Trophoblast cell (in vitro differentiated cells and primary cell): ENCODE data around the gene STMP1.
"Not testable (repeated sequence)": the region's sequence is repeated elsewhere in the genome, so short reads cannot be mapped to it uniquely, and the experiment has no call there.

ENCODE experiments used
- DNase-seq, 2 donors: peaks; one replicate each; pipeline ENCODE4 v3.0.0-alpha.2; 2016
- H2AFZ ChIP-seq: 2 replicates; pipeline ENCODE4 v1.6.1; 2013; ENCODE audit warnings: low read length, moderate library complexity, mild to moderate bottlenecking; ENCODE audit not compliant: insufficient read depth, poor library complexity
- H2AK5ac ChIP-seq: 2 replicates; pipeline ENCODE4 v1.6.1; 2013; ENCODE audit warnings: mild to moderate bottlenecking, low read length
- H2BK120ac ChIP-seq: 2 replicates; pipeline ENCODE4 v1.6.1; 2013; ENCODE audit warnings: low read length, mild to moderate bottlenecking, moderate library complexity; ENCODE audit not compliant: insufficient read depth, poor library complexity
- H2BK12ac ChIP-seq: 2 replicates; pipeline ENCODE4 v1.6.1; 2013; ENCODE audit warnings: mild to moderate bottlenecking, low read length, moderate library complexity
- H2BK5ac ChIP-seq: 2 replicates; pipeline ENCODE4 v1.6.1; 2013; ENCODE audit warnings: low read length, low read depth, moderate library complexity, mild to moderate bottlenecking; ENCODE audit not compliant: poor library complexity
- H3K14ac ChIP-seq: 2 replicates; pipeline ENCODE4 v1.6.1; 2013; ENCODE audit warnings: mild to moderate bottlenecking, low read length
- H3K18ac ChIP-seq: 2 replicates; pipeline ENCODE4 v1.6.1; 2013; ENCODE audit warnings: mild to moderate bottlenecking, low read length
- H3K23ac ChIP-seq: 2 replicates; pipeline ENCODE4 v1.6.1; 2013; ENCODE audit warnings: low read length
- H3K27ac ChIP-seq: 2 replicates; pipeline ENCODE4 v1.5.1; 2013; ENCODE audit warnings: low read depth, mild to moderate bottlenecking, inconsistent platforms, low read length, moderate library complexity
- H3K27me3 ChIP-seq: 2 replicates; pipeline ENCODE4 v1.6.1; 2013; ENCODE audit warnings: inconsistent platforms, mild to moderate bottlenecking, low read length, moderate library complexity; ENCODE audit not compliant: insufficient read depth
- H3K36me3 ChIP-seq, 2 experiments: 1 replicate in 1 of 2; 2 replicates in 1 of 2; pipeline ENCODE4 v1.6.1; 2013; ENCODE audit warnings: low read length in 2 of 2, mild to moderate bottlenecking in 2 of 2, moderate library complexity in 1 of 2; ENCODE audit not compliant: insufficient read depth in 2 of 2, control insufficient read depth in 1 of 2
- H3K4ac ChIP-seq: 2 replicates; pipeline ENCODE4 v1.6.1; 2013; ENCODE audit warnings: low read depth, mild to moderate bottlenecking, low read length, moderate library complexity
- H3K4me1 ChIP-seq, 2 experiments: 1 replicate in 1 of 2; 2 replicates in 1 of 2; pipeline ENCODE4 v1.6.1; 2013; ENCODE audit warnings: low read length in 2 of 2, mild to moderate bottlenecking in 2 of 2, moderate library complexity in 1 of 2; ENCODE audit not compliant: insufficient read depth in 2 of 2, control insufficient read depth in 1 of 2
- H3K4me2 ChIP-seq: 2 replicates; pipeline ENCODE4 v1.6.1; 2013; ENCODE audit warnings: inconsistent platforms, mild to moderate bottlenecking, low read length, moderate library complexity
- H3K4me3 ChIP-seq: 2 replicates; pipeline ENCODE4 v1.5.1; 2013; ENCODE audit warnings: mild to moderate bottlenecking, low read depth, low read length, inconsistent platforms
- H3K79me1 ChIP-seq: one replicate; pipeline ENCODE4 v1.6.1; 2013; ENCODE audit warnings: low read length
- H3K79me2 ChIP-seq: 2 replicates; pipeline ENCODE4 v1.6.1; 2013; ENCODE audit warnings: low read length, mild to moderate bottlenecking; ENCODE audit not compliant: control insufficient read depth, insufficient read depth, poor library complexity
- H3K9ac ChIP-seq: 2 replicates; pipeline ENCODE4 v1.6.1; 2013; ENCODE audit warnings: mild to moderate bottlenecking, low read length
- H3K9me3 ChIP-seq: 2 replicates; pipeline ENCODE4 v1.6.1; 2013; ENCODE audit warnings: low read depth, mild to moderate bottlenecking, control low read depth, inconsistent platforms, low read length; ENCODE audit not compliant: insufficient read depth
- H4K12ac ChIP-seq: 2 replicates; pipeline ENCODE4 v1.6.1; 2013; ENCODE audit warnings: low read depth, mild to moderate bottlenecking, low read length, moderate library complexity
- H4K8ac ChIP-seq: 2 replicates; pipeline ENCODE4 v1.6.1; 2013; ENCODE audit warnings: low read depth, mild to moderate bottlenecking, low read length, moderate library complexity
- H4K91ac ChIP-seq: one replicate; pipeline ENCODE4 v1.6.1; 2013; ENCODE audit warnings: low read depth, mild to moderate bottlenecking, low read length, moderate library complexity
- WGBS: extraction: QIAGEN DNeasy Blood & Tissue Kit; methylation state at CpG from one replicate; pipeline ENCODE4 v1.1.7; 2013; ENCODE audit warnings: missing lambda C conversion rate; ENCODE audit not compliant: insufficient read length, insufficient coverage; ENCODE audit errors: extremely low coverage; 5-methylcytosine and 5-hydroxymethylcytosine counted together

The STMP1 gene

DNA sequence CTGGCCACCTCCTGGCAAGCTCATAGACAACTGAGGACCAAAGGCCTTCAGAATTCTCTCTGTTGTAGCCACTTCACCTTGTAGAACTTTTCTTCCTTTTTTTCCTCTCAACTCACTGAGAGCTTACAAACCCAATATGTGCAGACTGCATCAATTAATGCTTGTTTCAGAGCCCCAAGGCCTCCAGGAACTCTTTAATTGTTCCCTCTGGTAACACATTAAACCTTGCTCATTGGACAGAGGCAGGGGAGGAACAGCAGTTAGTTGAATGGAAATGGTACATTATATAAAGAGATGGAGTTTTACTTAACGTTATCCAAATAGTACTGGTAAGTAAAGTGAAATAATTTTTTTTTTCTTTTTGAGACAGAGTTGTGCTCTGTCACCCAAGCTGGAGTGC, 25.2 kb downstream of the STMP1 start:
- H4K8ac ChIP-seq = no peak overlapping the region
- peaks cover 18% of the 10 kb centered on the region for H3K79me1 ChIP-seq
- H3K14ac ChIP-seq = no peak overlapping the region
- no peak overlapping the region for H2BK12ac ChIP-seq
- no peak overlapping the region for H4K91ac ChIP-seq
- H3K23ac ChIP-seq = no peak overlapping the region
- H3K36me3 ChIP-seq = peaks cover 10 to 19% of the 10 kb centered on the region in 2 experiments
- H3K27ac ChIP-seq = no peak overlapping the region
- WGBS = no CpG with 5 or more reads among the region's 1 CpG
- no peak overlapping the region for H2AFZ ChIP-seq
- no peak overlapping the region for H3K9ac ChIP-seq
- no peak overlapping the region for H2BK120ac ChIP-seq
- H3K4me1 ChIP-seq = peaks cover 15 to 27% of the 10 kb centered on the region in 2 experiments
- H3K4ac ChIP-seq = no peak overlapping the region
- H2BK5ac ChIP-seq = no peak overlapping the region
- H2AK5ac ChIP-seq = no peak overlapping the region
- no peaks in the 10 kb centered on the region for H3K27me3 ChIP-seq
- no peak for DNase-seq
- H3K4me3 ChIP-seq = no peak overlapping the region
- H3K79me2 ChIP-seq = no peaks in the 10 kb centered on the region
- H3K18ac ChIP-seq = no peak overlapping the region
- H4K12ac ChIP-seq = no peak overlapping the region
- no peak overlapping the region for H3K4me2 ChIP-seq
- H3K9me3 ChIP-seq = no peaks in the 10 kb centered on the region

DNA sequence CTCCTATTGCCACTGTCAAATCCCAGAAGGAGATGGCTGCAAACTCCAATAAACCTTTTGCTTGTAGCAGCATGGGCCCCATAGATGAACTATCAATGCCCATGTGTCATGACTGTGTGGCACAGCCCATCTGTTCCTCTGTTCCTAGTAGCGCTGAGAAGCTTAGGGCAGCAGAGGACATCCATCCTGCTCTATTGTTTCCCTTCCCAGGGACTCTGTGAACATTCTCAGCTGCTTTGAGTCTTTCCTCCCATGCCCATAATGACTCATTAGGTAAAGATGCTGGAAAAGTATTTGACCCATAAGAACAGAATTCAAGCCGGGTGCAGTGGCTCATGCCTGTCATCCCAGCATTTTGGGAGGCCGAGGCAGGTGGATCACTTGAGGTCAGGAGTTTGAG, 28.3 kb downstream of the STMP1 start:
- peaks cover 15 to 22% of the 10 kb centered on the region in 2 experiments for H3K36me3 ChIP-seq
- H4K12ac ChIP-seq = no peak overlapping the region

DNA sequence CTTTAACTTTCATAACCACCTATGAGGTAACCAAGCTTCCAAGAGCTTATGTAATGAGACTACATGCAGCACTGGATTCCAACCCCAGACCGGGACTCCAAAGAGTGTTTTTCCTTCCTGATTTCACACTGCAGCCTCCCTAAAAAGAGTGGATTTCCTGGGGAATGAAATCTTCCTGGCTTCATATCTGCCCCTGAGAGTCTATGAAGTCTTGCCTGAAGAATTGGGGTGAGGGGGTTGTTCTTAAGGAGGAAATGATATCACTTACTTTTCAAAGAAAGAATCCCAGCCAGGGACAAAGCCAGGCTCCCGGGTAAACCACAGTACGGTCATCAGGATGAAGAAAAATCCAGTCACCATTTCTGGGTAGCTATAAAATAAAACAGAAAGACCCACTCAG, 29.7 kb downstream of the STMP1 start:
- Histone ChIP-seq H3K79me2 (no peaks in the 10 kb centered on the region), H4K8ac (no peak overlapping the region), H3K18ac (no peak overlapping the region), H2BK120ac (no peak overlapping the region), H4K12ac (no peak overlapping the region), H3K4me2 (no peak overlapping the region), H3K27ac (no peak overlapping the region), H3K27me3 (no peaks in the 10 kb centered on the region), H3K4me1 (peaks cover 2 to 6% of the 10 kb centered on the region in 2 experiments), H3K4me3 (no peak overlapping the region), H2BK12ac (no peak overlapping the region), H3K4ac (no peak overlapping the region), H3K79me1 (peaks cover 1% of the 10 kb centered on the region), H3K23ac (no peak overlapping the region), H2AFZ (no peak overlapping the region), H3K9ac (no peak overlapping the region), H3K36me3 (peaks cover 13 to 22% of the 10 kb centered on the region in 2 experiments), H4K91ac (no peak overlapping the region), H2AK5ac (no peak overlapping the region), H3K9me3 (no peaks in the 10 kb centered on the region), H3K14ac (no peak overlapping the region), H2BK5ac (no peak overlapping the region)
- WGBS = no CpG with 5 or more reads among the region's 3 CpGs
- no peak for DNase-seq

More for the DNA sequence above, 28.3 kb downstream of the STMP1 start:
- H2AK5ac ChIP-seq = no peak overlapping the region
- H3K4me2 ChIP-seq = no peak overlapping the region
- no peak overlapping the region for H3K9ac ChIP-seq
- no peak overlapping the region for H3K4me3 ChIP-seq
- H3K27me3 ChIP-seq = no peaks in the 10 kb centered on the region
- H2BK5ac ChIP-seq = no peak overlapping the region
- no peak overlapping the region for H3K27ac ChIP-seq
- H3K79me2 ChIP-seq = no peaks in the 10 kb centered on the region
- no peaks in the 10 kb centered on the region for H3K9me3 ChIP-seq
- no peak overlapping the region for H3K18ac ChIP-seq
- H3K79me1 ChIP-seq = peaks cover 5% of the 10 kb centered on the region
- peak in 1 of 2 donors; percentile 35 for DNase-seq
- H4K91ac ChIP-seq = peak overlapping the region; percentile 5
- H2AFZ ChIP-seq = no peak overlapping the region
- H3K14ac ChIP-seq = no peak overlapping the region
- H3K4me1 ChIP-seq = peaks cover 3 to 7% of the 10 kb centered on the region in 2 experiments
- no CpG with 5 or more reads among the region's 3 CpGs for WGBS
- no peak overlapping the region for H3K23ac ChIP-seq
- no peak overlapping the region for H2BK12ac ChIP-seq
- H4K8ac ChIP-seq = no peak overlapping the region
- no peak overlapping the region for H3K4ac ChIP-seq
- no peak overlapping the region for H2BK120ac ChIP-seq

DNA sequence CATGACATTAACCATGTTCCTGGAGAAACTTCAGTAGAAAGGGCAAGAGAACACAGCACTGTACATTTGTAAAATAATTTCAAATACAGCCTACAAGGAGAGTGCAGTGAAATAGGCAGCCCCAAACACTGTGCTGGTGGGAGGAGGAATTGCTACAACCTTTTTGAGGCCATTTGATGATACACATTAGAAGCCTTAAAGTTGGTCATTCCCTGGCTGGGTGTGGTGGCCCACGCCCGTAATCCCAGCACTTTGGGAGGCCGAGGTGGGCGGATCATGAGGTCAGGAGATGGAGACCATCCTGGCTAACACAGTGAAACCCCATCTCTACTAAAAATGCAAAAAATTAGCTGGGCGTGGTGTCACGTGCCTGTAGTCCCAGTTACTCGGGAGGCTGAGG, 30.3 kb downstream of the STMP1 start:
- H2BK120ac ChIP-seq, H3K79me1 ChIP-seq, H4K8ac ChIP-seq, H3K9me3 ChIP-seq, H3K14ac ChIP-seq, H3K4me2 ChIP-seq, H2BK5ac ChIP-seq, H3K9ac ChIP-seq, H4K91ac ChIP-seq, DNase-seq, H3K4ac ChIP-seq, H4K12ac ChIP-seq, H3K23ac ChIP-seq, H2BK12ac ChIP-seq, H2AK5ac ChIP-seq, H2AFZ ChIP-seq, H3K27me3 ChIP-seq, H3K27ac ChIP-seq, H3K79me2 ChIP-seq, H3K18ac ChIP-seq, H3K4me3 ChIP-seq: not testable (repeated sequence)
- Histone ChIP-seq H3K36me3 (peaks cover 13 to 22% of the 10 kb centered on the region in 2 experiments), H3K4me1 (peaks cover 5 to 10% of the 10 kb centered on the region in 2 experiments)
- no CpG with 5 or more reads among the region's 7 CpGs for WGBS
